Endothelial cell of umbilical vein (primary cell): ENCODE data around the gene TSPAN5. TPM values are rescaled to one million over a fixed set of nuclear protein-coding genes. Genes with fewer than 3 reads are reported as not detected.

Experiments
- BruUV-seq: library from RNA; stranded (reverse); fragments of 400-500 nt; replicated peaks from 2 replicates; lab custom pipeline; 2021; lab: Mats Ljungman, UMichigan
- CTCF ChIA-PET: fragments of 300-600, 350-600 bp; sonication (Branson Sonifier 250); formaldehyde crosslinking; loops from one replicate; lab custom pipeline; 2021; ENCODE audit warnings: antibody characterized with exemption, inconsistent platforms; lab: Charles Lee
- POLR2A ChIA-PET: fragments of 300-600, 350-600 bp; sonication (Branson Sonifier 250); formaldehyde crosslinking; loops from one replicate; lab custom pipeline; 2021; ENCODE audit warnings: antibody characterized with exemption, inconsistent platforms; lab: Charles Lee
- DNase-seq: peaks from one replicate; pipeline ENCODE4 v3.0.0-alpha.2; 2011; ENCODE audit warnings: low read depth, low spot score
- FAIRE-seq: peaks from 2 replicates; lab custom pipeline; 2011; peaks lifted over from hg19 to GRCh38; lab: Jason Lieb, UNC
- H2AFZ ChIP-seq: 2 replicates; pipeline ENCODE4 v1.6.0; 2012; ENCODE audit warnings: low read depth, low read length, control low read depth, inconsistent platforms
- H3K27ac ChIP-seq: 2 replicates; pipeline ENCODE4 v1.5.1; 2011; ENCODE audit warnings: low read depth, mild to moderate bottlenecking, control low read depth, low read length, moderate library complexity; ENCODE audit not compliant: insufficient read depth
- H3K27me3 ChIP-seq, 2 experiments: 2 replicates each; pipeline versions ENCODE4 v1.6.0 to v1.6.1; 2011; ENCODE audit warnings: low read length in 2 of 2, mixed read lengths in 1 of 2; ENCODE audit not compliant: control insufficient read depth in 2 of 2, insufficient read depth in 2 of 2
- H3K36me3 ChIP-seq, 2 experiments: 2 replicates in 1 of 2; 3 replicates in 1 of 2; pipeline ENCODE4 v1.5.1; 2011; ENCODE audit warnings: low read length in 2 of 2, mild to moderate bottlenecking in 1 of 2, moderate library complexity in 1 of 2; ENCODE audit not compliant: control insufficient read depth in 2 of 2, insufficient read depth in 2 of 2; ENCODE audit errors: extremely low read depth in 1 of 2
- H3K4me1 ChIP-seq: 3 replicates; pipeline ENCODE4 v1.5.1; 2011; ENCODE audit warnings: mild to moderate bottlenecking, low read length; ENCODE audit not compliant: control insufficient read depth, insufficient read depth; ENCODE audit errors: extremely low read depth
- H3K4me2 ChIP-seq: 2 replicates; pipeline ENCODE4 v1.6.1; 2011; ENCODE audit warnings: low read length, control low read depth, mixed read lengths; ENCODE audit not compliant: insufficient read depth
- H3K4me3 ChIP-seq, 3 experiments: fragments of 200-600 bp in 1 of 3; sonication (generic), shearing (Covaris generic) in 1 of 3; replicated peaks in 1 of 3; 2 replicates each; pipeline ENCODE4 v1.5.1; 2011 to 2016; ENCODE audit warnings: control low read depth in 3 of 3, low read length in 3 of 3, mild to moderate bottlenecking in 2 of 3, inconsistent platforms in 1 of 3, low read depth in 1 of 3, moderate library complexity in 1 of 3; ENCODE audit not compliant: insufficient read depth in 1 of 3
- H3K79me2 ChIP-seq: 2 replicates; pipeline ENCODE4 v1.6.0; 2012; ENCODE audit warnings: low read length, inconsistent platforms; ENCODE audit not compliant: control insufficient read depth, insufficient read depth
- H3K9ac ChIP-seq: replicated peaks from 2 replicates; pipeline ENCODE3; 2011; ENCODE audit warnings: low read length, control low read depth; ENCODE audit not compliant: insufficient read depth; ENCODE audit errors: extremely low read depth
- H3K9me1 ChIP-seq: replicated peaks from 3 replicates; pipeline ENCODE4 v1.6.0; 2011; ENCODE audit warnings: mild to moderate bottlenecking, low read length; ENCODE audit not compliant: control insufficient read depth, insufficient read depth; ENCODE audit errors: extremely low read depth
- H3K9me3 ChIP-seq: replicated peaks from 2 replicates; pipeline ENCODE4 v1.5.1; 2012; ENCODE audit warnings: low read length, inconsistent platforms; ENCODE audit not compliant: control insufficient read depth, insufficient read depth
- H4K20me1 ChIP-seq: replicated peaks from 2 replicates; pipeline ENCODE3; 2011; ENCODE audit warnings: mild to moderate bottlenecking, low read length; ENCODE audit not compliant: control insufficient read depth, insufficient read depth; ENCODE audit errors: extremely low read depth
- FOS ChIP-seq: IDR thresholded peaks from 2 replicates; pipeline ENCODE4 v1.6.1; 2011; ENCODE audit warnings: mild to moderate bottlenecking, low read length, moderate library complexity, borderline replicate concordance; ENCODE audit not compliant: insufficient read depth
- GATA2 ChIP-seq: IDR thresholded peaks from 2 replicates; pipeline ENCODE4 v1.7.0; 2011; ENCODE audit warnings: low read depth, mild to moderate bottlenecking, moderate library complexity, mixed read lengths, low read length; ENCODE audit not compliant: insufficient read length, insufficient read depth
- MYC ChIP-seq: IDR thresholded peaks from one replicate; pipeline ENCODE4 v1.6.1; 2011; ENCODE audit warnings: mild to moderate bottlenecking, low read depth, low read length
- dilution Hi-C: fragments of 300-500 bp; cut with MboI; formaldehyde crosslinking; loops from one replicate; pipeline ENCODE4 v1.15.0; 2019; ENCODE audit warnings: low sequenced_read_pairs; ENCODE audit not compliant: extremely low pct_ligation_motif_present
- intact Hi-C: fragments of 100-400 bp; cut with micrococcal nuclease; formaldehyde crosslinking; loops from one replicate; pipeline ENCODE4 v1.10.0; 2022
- polyA plus RNA-seq, 4 experiments: library from polyadenylated mRNA; depleted of rRNA in 3 of 4; stranded (reverse) in 3 of 4; unstranded in 1 of 4; fragments of >200 nt; gene quantifications; 2 replicates each; pipeline versions ENCODE4 v1.2.1 to v1.2.3, GENCODE V29; 2011 to 2012; ENCODE audit warnings: missing spikeins in 1 of 4
- total RNA-seq: library from RNA; stranded (reverse); gene quantifications from 2 replicates; pipeline ENCODE4 v1.2.3, GENCODE V29; 2021

Gene TSPAN5
- total and polyA plus RNA-seq, 2 donors (not counting 3 experiments of a cell fraction or from before 2014, with no cell fraction given): 45.1 to 50.2 TPM

GRCh38 chr4:98521486-98521885, 136.9 kb downstream of the TSPAN5 start:
- Histone ChIP-seq H3K4me2 (no peak overlapping the region), H3K27ac (peak overlapping the region; percentile 97)
- dilution Hi-C loops: no loop called here

DNA sequence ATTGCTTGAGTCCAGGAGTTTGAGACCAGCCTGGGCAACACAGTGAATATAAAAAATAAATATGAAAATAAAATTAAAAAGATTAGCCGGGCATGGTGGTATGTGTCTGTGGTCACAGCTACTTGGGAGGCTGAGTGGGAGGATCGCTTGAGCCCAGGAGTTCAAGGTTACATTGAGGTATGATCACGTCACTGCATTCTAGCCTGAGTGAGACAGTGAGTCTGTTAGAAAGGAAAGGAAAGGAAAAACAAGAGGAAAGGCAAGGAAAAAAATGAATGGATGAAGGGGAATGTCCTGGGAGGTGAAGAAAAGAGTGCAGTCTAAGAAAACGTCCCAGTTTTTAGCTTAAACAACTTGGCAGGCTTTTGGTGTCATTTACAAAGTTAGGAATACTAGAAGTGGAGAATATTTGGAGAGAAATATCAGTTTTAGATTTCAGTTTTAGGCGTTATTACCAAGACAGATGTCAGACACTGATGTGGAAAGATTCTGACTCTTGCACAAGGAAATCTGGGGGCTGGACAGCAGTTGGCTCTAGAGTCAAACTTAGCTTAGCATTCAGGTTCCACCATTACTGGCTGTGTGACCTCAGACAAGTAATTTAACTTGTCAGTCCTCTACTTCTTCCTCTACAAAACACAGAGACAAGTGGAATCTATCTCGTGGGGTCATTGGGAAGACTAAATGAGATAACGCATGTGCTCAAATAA, 139.0 kb downstream of the TSPAN5 start:
- no peak for TF ChIP-seq GATA2
- no peak for TF ChIP-seq FOS
- H3K27ac ChIP-seq: no peak overlapping the region
- dilution Hi-C loops (no loop called here), intact Hi-C loops (no loop called here)
- POLR2A ChIA-PET: no interaction called here
- no peaks in the 10 kb centered on the region for H3K9me3 ChIP-seq
- no peak overlapping the region for H3K9ac ChIP-seq
- H3K36me3 ChIP-seq: no peaks in the 10 kb centered on the region
- CTCF ChIA-PET: no interaction called here
- H3K4me2 ChIP-seq: no peak overlapping the region
- no TSS peak for BruUV-seq
- H3K79me2 ChIP-seq: peaks cover 33% of the 10 kb centered on the region
- no peak overlapping the region for H3K4me3 ChIP-seq
- DNase-seq (no peak), FAIRE-seq (peak; percentile 24)
- peaks cover 69% of the 10 kb centered on the region for H3K4me1 ChIP-seq
- no peaks in the 10 kb centered on the region for H3K27me3 ChIP-seq
- H2AFZ ChIP-seq: no peak overlapping the region
- H4K20me1 ChIP-seq: no peaks in the 10 kb centered on the region
- no peaks in the 10 kb centered on the region for H3K9me1 ChIP-seq

More at GRCh38 chr4:98521486-98521885, 136.9 kb downstream of the TSPAN5 start:
- Histone ChIP-seq H3K9me1 (no peaks in the 10 kb centered on the region), H2AFZ (no peak overlapping the region), H3K4me3 (no peak overlapping the region), H3K9ac (no peak overlapping the region), H3K4me1 (peaks cover 64% of the 10 kb centered on the region), H4K20me1 (no peaks in the 10 kb centered on the region), H3K27me3 (no peaks in the 10 kb centered on the region), H3K79me2 (peaks cover 41% of the 10 kb centered on the region), H3K36me3 (no peaks in the 10 kb centered on the region), H3K9me3 (no peaks in the 10 kb centered on the region)
- TF ChIP-seq MYC: no peak
- POLR2A ChIA-PET: no interaction called here
- no peak for DNase-seq
- CTCF ChIA-PET: interaction anchor here (1.4 to 3.9 kb wide), 4 partner anchors 12 to 53 kb away, joined by 4 to 20 read pairs (median 6); no protein-coding TSS in a partner anchor
- FAIRE-seq: peak; percentile 71
- no TSS peak for BruUV-seq
- intact Hi-C loops: loop anchor here (5.0 kb wide), 2 partner anchors 39 to 406 kb away; partner anchors contain the start of gene EIF4E
